Fibroblast of skin of right biceps (primary cell): ENCODE results near the gene SLC9A1.

ENCODE experiments used
- DNase-seq: peaks from one replicate; pipeline ENCODE4 v3.0.0-alpha.2; 2013

SLC9A1 gene

DNA sequence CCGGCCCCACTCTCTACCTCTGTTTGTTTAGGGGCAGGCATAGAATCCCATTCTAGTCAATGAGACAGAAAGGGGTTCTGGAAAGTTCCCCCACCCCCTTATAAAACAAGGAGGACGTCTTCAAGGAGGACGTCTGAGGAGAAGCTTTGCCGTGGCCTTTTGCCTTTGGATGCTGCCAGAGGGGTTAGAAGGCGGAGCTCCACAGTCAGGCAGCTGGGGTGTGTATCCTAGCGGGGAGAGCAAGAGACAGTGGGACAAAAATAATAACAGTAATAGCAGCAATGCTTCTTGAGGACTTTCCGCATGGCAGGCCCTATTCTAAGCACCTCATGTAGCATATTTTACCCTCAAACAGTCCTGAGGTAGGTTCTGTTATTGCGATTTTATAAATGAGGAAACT, 94.0 kb downstream of the SLC9A1 start:
- DNase-seq, result no peak

DNA sequence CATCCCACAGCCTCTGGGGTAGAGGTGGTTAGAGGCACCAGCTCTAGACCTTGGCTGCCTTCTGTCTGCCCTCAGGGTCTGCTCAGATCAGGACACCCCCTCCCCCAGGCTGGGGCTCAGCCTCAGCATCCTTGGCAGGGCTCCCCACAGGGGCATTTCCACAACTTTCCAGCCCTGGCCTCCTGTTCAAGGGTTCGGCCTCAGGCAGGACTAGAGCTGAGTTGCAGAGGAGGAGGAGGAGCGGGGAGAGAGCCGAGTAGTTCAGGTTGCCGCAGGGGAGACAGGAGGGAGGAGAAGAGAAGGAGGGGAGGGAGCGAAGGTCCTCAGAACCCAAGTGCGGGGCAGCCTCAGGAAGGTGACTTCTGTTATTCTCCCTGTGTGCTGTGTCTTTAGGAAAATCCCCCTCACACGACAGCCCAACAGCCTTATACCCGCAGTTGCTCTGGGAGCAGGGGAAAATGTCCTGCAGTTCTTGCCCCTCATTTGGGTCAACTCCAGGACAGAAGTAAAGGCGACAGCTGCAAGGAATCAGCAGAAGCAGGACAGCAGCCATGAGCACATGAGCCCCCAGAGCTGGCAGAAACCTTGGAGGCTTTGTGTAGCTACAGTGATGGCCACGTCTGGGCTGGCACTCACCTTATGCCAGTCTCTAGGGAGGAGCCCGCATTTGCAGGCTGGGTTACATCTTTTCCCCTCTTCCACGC, 95.8 kb downstream of the SLC9A1 start:
- DNase-seq, result no peak

DNA sequence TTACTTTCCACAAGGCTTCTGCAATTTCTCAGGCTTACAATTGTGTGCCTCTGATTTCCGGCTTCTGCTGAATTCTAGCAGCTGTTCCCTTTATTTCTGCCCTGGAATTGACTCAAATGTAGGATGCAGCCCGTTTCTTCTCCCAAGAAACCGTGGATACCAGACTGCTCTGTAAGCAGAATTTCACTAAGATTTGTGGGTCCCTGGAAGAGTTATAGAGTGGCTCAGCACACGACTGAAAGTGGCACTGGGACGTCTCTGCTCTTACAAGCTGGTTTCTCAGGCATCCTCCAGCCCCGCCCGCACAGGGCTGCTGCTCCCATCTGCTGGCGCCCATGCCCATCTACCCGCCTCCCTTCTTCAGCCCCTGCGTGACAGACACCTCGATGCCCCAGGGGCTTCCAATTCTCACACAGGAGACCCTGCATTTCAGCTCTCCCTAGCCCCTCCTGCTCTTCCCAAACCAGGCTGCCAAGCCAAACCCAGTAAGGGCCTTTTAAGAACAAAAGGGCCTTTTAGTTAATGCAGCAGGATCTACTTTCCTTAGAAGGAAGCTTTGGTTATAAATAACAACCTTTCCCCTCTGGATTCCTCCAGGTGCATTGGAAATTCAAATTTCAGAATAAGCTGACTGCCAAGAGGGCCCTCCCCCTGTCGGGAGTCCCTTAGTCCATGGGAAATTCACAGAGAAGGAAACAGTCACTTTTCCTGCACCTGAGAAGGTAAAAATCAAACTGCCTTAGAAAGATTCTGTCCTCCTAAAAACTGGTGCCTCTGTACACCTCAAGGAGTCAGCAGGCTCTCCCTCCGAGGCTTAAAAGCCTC, 96.9 kb downstream of the SLC9A1 start:
- DNase-seq, result no peak

DNA sequence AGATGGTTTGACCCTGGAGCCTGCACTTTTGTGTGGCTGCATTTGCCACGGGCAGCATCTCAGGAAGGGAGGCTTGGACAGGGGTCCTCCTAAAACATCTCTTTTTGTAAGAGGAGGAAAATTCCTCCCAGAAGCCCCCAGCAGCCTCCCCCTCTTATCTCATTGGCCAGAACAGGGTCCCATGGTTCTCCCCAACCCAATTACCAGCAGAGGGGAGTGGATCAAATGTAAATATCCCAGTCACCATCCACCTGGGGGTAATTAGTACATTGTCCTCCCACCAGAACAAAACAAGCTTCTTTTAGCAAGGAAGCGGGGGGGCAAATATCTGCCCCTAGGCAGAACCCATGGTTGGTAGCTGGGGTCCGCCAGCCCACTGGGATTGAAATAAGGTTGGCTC, 97.5 kb downstream of the SLC9A1 start:
- no peak for DNase-seq

DNA sequence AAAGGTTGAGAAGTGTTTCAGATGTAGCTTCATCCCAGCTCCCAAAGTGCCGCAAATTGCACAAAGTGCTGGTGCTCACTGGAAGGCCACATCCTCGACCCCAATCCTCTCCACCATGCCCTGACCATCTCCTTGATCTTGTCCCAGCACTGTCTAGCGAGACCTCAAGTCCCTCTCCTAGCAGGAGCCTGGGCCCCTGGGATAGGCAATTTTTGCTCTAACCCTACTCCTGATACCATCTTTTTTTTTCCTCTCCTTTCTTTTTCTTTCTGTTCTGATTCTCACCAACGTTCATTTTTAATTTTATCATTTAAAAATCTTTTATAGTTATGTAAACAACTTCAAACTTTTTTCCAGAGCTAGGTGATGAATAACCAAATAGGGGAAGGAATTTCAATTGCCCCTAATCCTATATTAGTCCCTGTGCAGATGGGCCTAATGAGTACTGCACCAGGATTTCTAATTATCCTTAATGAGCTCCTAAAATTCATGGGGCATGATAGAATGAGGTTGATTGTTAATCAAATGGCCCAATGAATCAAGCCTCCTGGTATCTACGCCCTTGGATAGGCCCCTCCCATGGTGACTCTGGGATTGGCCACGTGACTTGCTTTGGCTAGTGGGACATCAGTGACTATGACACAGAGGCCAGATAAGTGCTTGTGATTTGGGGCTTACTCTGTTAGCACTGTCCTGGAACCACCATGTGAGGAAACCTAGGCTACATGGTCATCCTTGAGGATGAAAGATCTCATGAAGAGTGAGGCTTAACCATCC, 100.8 kb downstream of the SLC9A1 start:
- no peak for DNase-seq

DNA sequence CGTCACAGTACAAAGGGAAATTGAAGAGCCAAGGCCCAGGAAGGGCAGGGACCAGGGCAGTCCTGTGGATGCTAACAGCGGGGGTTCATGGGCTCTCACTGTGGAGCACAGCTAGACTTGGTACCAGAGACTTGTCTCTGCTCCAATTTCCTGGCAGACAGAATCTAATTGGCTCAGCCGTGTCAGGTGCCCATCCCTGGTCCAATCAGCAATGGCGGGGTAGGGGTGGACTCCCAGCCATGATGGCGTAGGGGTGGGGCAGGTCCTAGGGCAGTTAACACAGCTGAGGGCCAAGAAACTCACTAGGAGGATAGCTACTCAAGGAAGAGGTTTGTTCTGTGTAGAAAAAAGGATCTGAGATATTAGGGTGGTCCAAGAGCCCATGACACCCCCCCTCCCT, 102.4 kb downstream of the SLC9A1 start:
- DNase-seq, result no peak

DNA sequence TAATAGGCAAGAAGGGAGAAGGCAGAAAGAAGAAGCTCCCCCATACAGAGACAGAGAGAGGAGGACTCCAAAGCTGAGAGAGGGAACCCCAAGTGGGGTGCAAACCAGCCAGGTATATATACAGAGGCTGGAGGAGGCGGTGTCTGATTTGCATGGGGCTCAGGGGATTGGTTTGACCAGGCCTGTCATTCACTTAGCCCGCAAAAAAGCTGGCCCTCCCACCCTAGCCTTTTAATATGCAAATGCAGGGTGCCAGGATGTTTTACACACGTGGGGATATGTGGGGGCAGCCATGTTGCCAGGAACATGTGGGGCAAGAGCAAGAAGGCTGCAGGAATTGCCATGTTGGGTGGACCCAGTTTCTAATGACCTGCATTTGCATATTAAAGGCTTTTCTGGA, 105.3 kb downstream of the SLC9A1 start:
- no peak for DNase-seq

DNA sequence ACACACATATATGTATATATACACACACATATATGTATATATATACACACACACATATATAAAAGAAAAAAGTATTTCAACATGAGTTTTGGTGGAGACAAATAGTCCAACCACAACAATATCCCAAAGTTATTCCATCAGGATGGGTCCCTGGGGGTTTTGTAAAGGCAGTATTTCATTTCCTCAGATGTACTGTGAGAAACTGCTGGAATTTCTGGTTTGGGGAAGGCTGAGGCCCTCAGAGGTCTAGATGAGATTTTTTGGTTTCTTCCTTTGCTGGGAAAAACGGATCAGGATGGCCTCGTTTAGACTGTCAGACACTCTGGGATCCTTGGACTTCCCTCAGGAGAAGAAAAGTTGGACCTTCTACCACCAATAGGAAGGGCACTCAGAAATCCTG, 105.8 kb downstream of the SLC9A1 start:
- DNase-seq, result peak; percentile 38
